ENCODE results near the gene AP1AR. TPM values are rescaled to one million over a fixed set of nuclear protein-coding genes. Genes with fewer than 3 reads are reported as not detected.
"Not testable (repeated sequence)": the region's sequence is repeated elsewhere in the genome, so short reads cannot be mapped to it uniquely, and the experiment has no call there.

AP1AR gene
- total RNA-seq, 1 experiment from 2014 or later, result 34.5 TPM

DNA sequence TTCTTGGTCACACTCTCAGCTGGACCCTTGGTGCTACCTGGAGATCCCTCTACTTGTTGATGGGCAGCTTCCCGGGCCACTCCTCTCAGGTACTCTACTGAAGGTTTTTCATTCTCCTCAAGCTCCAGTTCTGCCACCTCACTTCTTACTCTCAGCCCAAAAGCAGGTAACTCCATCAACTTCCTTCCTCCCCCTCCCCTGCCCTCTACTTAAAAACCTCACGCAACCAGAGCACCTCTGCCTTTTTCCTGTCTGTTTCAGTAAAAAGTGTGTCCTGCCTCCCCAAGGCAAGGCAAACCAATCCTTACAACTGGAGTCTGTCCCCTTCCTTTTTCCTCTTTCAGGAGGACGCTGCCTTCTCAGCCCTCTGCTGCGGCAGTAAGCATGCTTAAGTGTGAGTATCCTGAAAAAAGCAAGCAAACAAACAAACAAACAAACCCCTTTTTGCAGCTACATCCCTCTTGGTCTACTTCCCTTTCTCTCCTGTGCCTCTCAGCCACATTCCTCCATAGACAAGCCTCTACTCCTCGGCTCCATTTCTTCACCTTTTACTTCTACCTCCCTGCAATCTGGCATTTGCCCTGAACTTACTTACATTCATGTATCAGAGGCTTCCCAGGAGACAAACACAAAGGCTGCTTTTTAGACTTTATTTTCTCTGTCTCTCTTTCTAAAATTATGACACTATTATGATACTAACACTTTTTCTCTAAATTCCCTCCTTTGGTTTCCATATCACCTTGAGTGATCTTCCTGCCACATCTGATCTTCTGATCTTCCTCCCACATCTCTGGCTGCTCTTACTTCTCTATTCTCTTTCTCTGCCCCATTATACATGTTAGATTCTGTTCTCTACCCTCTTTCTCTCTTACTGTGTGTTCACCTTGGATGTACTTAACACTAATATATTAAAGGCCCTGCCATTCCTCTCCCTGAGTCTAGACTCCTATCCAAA lies 71.0 kb downstream of the AP1AR start:
- H2AFZ ChIP-seq (ENCODE audit: low read length), result no peak overlapping the region
- H3K9ac ChIP-seq (ENCODE audit: low read length), result no peak overlapping the region
- no peak overlapping the region for H3K27ac ChIP-seq (ENCODE audit: low read length)
- no peaks in the 10 kb centered on the region for H3K27me3 ChIP-seq (ENCODE audit: low read length)
- no peaks in the 10 kb centered on the region for H3K9me3 ChIP-seq (ENCODE audit: low read length)
- no peak overlapping the region for H3K4me3 ChIP-seq (ENCODE audit: low read length)
- no peaks in the 10 kb centered on the region for H3K36me3 ChIP-seq (ENCODE audit: insufficient read depth, low read length)
- DNase-seq, result no peak
- H3K79me2 ChIP-seq (ENCODE audit: low read length), result no peaks in the 10 kb centered on the region
- no peaks in the 10 kb centered on the region for H4K20me1 ChIP-seq (ENCODE audit: insufficient read depth, low read depth, low read length)
- H3K9me2 ChIP-seq (replicated peaks; ENCODE audit: insufficient read depth, low read length), result no peaks in the 10 kb centered on the region
- no peak overlapping the region for H3K4me2 ChIP-seq (ENCODE audit: low read depth, low read length, poor library complexity, severe bottlenecking)
- peaks cover 11% of the 10 kb centered on the region for H3K4me1 ChIP-seq (ENCODE audit: low read length)

DNA sequence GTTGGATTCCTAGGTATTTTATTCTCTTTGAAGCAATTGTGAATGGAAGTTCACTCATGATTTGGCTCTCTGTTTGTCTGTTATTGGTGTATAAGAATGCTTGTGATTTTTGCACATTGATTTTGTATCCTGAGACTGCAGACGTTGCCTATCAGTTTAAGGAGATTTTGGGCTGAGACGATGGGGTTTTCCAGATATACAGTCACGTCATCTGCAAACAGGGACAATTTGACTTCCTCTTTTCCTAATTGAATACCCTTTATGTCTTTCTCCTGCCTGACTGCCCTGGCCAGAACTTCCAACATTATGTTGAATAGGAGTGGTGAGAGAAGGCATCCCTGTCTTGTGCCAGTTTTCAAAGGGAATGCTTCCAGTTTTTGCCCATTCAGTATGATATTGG lies 73.9 kb downstream of the AP1AR start:
- H3K27me3 ChIP-seq (ENCODE audit: low read length); H3K9me2 ChIP-seq (replicated peaks; ENCODE audit: insufficient read depth, low read length); DNase-seq; H3K9me3 ChIP-seq (ENCODE audit: low read length); H3K9ac ChIP-seq (ENCODE audit: low read length); H3K4me3 ChIP-seq (ENCODE audit: low read length); H2AFZ ChIP-seq (ENCODE audit: low read length); H3K27ac ChIP-seq (ENCODE audit: low read length); H4K20me1 ChIP-seq (ENCODE audit: insufficient read depth, low read depth, low read length); H3K4me2 ChIP-seq (ENCODE audit: low read depth, low read length, poor library complexity, severe bottlenecking); H3K36me3 ChIP-seq (ENCODE audit: insufficient read depth, low read length); H3K79me2 ChIP-seq (ENCODE audit: low read length); H3K4me1 ChIP-seq (ENCODE audit: low read length): not testable (repeated sequence)

DNA sequence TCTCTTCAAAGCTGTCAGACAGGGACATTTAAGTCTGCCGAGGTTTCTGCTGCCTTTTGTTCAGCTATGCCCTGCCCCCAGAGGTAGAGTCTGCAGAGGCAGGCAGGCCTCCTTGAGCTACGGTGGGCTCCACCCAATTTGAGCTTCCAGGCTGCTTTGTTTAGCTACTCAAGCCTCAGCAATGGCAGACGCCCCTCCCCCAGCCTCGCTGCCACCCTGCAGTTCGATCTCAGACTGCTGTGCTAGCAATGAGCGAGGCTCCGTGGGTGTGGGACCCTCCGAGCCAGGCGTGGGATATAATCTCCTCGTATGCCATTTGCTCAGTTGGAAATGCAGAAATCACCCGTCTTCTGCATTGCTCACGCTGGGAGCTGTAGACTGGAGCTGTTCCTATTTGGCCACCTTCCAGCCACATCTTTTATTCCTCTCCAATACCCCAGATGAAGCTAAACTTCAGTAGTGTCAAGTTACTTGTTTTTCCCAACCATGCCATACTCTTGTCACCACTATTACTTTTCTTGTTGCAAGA lies 77.7 kb downstream of the AP1AR start:
- not testable (repeated sequence) for H3K27me3 ChIP-seq (ENCODE audit: low read length); H3K27ac ChIP-seq (ENCODE audit: low read length); H3K79me2 ChIP-seq (ENCODE audit: low read length); H3K36me3 ChIP-seq (ENCODE audit: insufficient read depth, low read length); H3K4me2 ChIP-seq (ENCODE audit: low read depth, low read length, poor library complexity, severe bottlenecking); H3K9me2 ChIP-seq (replicated peaks; ENCODE audit: insufficient read depth, low read length); H2AFZ ChIP-seq (ENCODE audit: low read length); H4K20me1 ChIP-seq (ENCODE audit: insufficient read depth, low read depth, low read length); H3K4me3 ChIP-seq (ENCODE audit: low read length); DNase-seq; H3K9me3 ChIP-seq (ENCODE audit: low read length); H3K9ac ChIP-seq (ENCODE audit: low read length)
- peaks cover 18% of the 10 kb centered on the region for H3K4me1 ChIP-seq (ENCODE audit: low read length)

DNA sequence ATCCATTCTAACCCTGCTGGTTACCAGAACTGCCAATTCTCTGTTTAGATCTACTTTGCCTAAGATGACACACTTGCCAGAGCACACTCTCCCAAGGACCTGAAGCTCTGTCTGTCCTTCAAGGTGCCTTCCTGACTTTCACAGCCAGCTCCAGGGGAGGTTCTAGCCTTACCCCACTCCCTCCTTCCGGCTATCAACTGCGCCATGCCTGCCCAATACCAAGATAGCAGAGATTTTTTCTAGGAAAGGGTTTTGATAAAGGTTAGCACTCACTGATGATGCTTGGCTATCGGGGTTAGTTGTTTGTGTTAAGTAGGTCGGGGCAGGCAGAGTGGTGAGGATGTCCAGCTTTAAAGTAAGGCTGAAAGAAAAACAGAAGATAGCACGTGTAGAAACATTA lies 79.9 kb downstream of the AP1AR start:
- Histone ChIP-seq H3K79me2 (ENCODE audit: low read length) (no peaks in the 10 kb centered on the region), H3K36me3 (ENCODE audit: insufficient read depth, low read length) (no peaks in the 10 kb centered on the region), H3K4me2 (ENCODE audit: low read depth, low read length, poor library complexity, severe bottlenecking) (peak overlapping the region; percentile 28), H4K20me1 (ENCODE audit: insufficient read depth, low read depth, low read length) (no peaks in the 10 kb centered on the region), H3K9ac (ENCODE audit: low read length) (no peak overlapping the region), H3K9me3 (ENCODE audit: low read length) (no peaks in the 10 kb centered on the region), H2AFZ (ENCODE audit: low read length) (no peak overlapping the region), H3K4me1 (ENCODE audit: low read length) (peaks cover 26% of the 10 kb centered on the region), H3K9me2 (replicated peaks; ENCODE audit: insufficient read depth, low read length) (no peaks in the 10 kb centered on the region), H3K4me3 (ENCODE audit: low read length) (no peak overlapping the region), H3K27ac (ENCODE audit: low read length) (no peak overlapping the region), H3K27me3 (ENCODE audit: low read length) (no peaks in the 10 kb centered on the region)
- no peak for DNase-seq

DNA sequence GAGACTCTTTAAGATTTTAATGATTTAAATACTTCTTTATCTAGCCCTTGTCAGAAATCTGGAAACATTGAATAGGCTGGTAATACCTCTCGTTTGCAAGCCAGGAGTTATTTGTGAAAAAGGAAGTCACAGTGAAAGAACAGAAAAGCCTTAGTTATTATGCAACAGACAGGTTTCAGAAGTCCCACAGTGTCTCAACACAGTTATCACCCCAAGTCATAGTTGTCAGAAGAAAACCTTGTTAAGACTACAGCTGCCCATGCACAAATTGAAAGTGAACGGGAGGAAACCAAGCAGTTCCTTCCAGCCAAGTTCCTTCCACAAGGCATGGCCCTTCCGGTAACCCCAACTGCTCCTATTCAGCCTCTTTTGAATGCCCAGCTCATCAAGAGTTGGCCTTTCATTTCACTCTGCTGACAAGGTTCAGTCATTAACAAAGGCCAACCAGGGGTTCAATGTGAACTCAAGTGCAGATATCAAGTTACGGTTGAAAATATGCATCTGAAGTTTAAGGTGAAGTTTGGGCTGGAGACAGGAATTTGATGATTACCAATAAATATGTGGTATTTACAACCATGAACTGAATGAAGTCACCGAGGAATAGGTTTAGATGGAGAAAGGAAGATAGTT lies 81.1 kb downstream of the AP1AR start:
- Histone ChIP-seq H3K9me3 (ENCODE audit: low read length) (no peaks in the 10 kb centered on the region), H3K36me3 (ENCODE audit: insufficient read depth, low read length) (no peaks in the 10 kb centered on the region), H3K9ac (ENCODE audit: low read length) (peak overlapping the region; percentile 0), H3K4me1 (ENCODE audit: low read length) (peaks cover 26% of the 10 kb centered on the region), H4K20me1 (ENCODE audit: insufficient read depth, low read depth, low read length) (no peaks in the 10 kb centered on the region), H2AFZ (ENCODE audit: low read length) (peak overlapping the region; percentile 79), H3K79me2 (ENCODE audit: low read length) (no peaks in the 10 kb centered on the region), H3K27ac (ENCODE audit: low read length) (peak overlapping the region; percentile 54), H3K9me2 (replicated peaks; ENCODE audit: insufficient read depth, low read length) (0 out of 2 replicates have a peak, but pooled peaks cover 2% of the 10 kb centered on the region), H3K4me2 (ENCODE audit: low read depth, low read length, poor library complexity, severe bottlenecking) (peak overlapping the region; percentile 64), H3K27me3 (ENCODE audit: low read length) (no peaks in the 10 kb centered on the region), H3K4me3 (ENCODE audit: low read length) (peak overlapping the region; percentile 21; the same call in 1 of the 2 replicates)
- DNase-seq, result peak; percentile 51

DNA sequence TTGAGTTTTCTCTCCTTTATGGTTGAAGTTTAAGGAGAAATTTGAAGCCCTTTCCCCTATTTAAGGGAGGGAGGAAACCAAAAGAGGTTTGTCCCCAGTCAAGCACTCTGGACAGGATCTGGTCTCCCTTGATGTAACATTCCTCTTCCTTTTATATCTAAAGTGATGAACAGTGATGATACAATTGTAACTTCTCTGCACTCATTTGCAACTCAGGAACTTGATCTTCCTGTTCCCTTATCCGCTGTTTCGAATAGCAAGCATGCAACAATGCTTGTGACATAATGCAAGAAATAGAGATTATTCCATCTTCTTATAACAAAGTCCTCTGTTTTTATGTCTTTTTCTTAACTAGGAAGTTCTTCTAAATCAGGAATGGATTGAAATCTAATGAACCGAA lies 83.9 kb downstream of the AP1AR start:
- peak overlapping the region; percentile 20 for H3K4me2 ChIP-seq (ENCODE audit: low read depth, low read length, poor library complexity, severe bottlenecking)
- no peaks in the 10 kb centered on the region for H4K20me1 ChIP-seq (ENCODE audit: insufficient read depth, low read depth, low read length)
- no peaks in the 10 kb centered on the region for H3K9me3 ChIP-seq (ENCODE audit: low read length)
- DNase-seq, result peak; percentile 52
- 0 out of 2 replicates have a peak, but pooled peaks cover 2% of the 10 kb centered on the region for H3K9me2 ChIP-seq (replicated peaks; ENCODE audit: insufficient read depth, low read length)
- 0 out of 2 replicates have a peak overlapping the region, but pooled peaks have one; percentile 25 for H3K4me3 ChIP-seq (ENCODE audit: low read length)
- peaks cover 26% of the 10 kb centered on the region for H3K4me1 ChIP-seq (ENCODE audit: low read length)
- no peaks in the 10 kb centered on the region for H3K27me3 ChIP-seq (ENCODE audit: low read length)
- H3K27ac ChIP-seq (ENCODE audit: low read length), result no peak overlapping the region
- H3K9ac ChIP-seq (ENCODE audit: low read length), result no peak overlapping the region
- H3K36me3 ChIP-seq (ENCODE audit: insufficient read depth, low read length), result no peaks in the 10 kb centered on the region
- H2AFZ ChIP-seq (ENCODE audit: low read length), result peak overlapping the region; percentile 26; the same call in 1 of the 2 replicates
- H3K79me2 ChIP-seq (ENCODE audit: low read length), result no peaks in the 10 kb centered on the region

DNA sequence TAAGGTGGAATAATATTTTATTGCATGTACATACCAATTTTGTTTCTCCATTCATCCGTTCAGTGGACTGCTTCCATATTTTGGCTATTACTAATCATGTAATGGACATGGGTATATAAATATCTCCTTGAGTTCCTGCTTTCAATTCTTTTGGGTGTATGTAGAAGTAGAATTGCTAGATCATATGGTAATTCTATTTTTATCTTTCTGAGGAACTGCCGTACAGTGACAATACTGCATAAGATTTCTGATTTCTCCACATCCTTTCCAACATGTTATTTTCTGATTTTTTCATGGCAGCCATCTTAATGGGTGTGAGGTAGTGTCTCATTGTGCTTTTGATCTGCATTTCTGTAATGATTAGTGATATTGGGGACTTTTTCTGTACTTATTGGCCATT lies 84.8 kb downstream of the AP1AR start:
- Histone ChIP-seq H3K9ac (ENCODE audit: low read length) (no peak overlapping the region), H3K4me3 (ENCODE audit: low read length) (no peak overlapping the region), H3K27me3 (ENCODE audit: low read length) (no peaks in the 10 kb centered on the region), H3K9me2 (replicated peaks; ENCODE audit: insufficient read depth, low read length) (0 out of 2 replicates have a peak, but pooled peaks cover 2% of the 10 kb centered on the region), H3K36me3 (ENCODE audit: insufficient read depth, low read length) (no peaks in the 10 kb centered on the region), H4K20me1 (ENCODE audit: insufficient read depth, low read depth, low read length) (no peaks in the 10 kb centered on the region), H3K9me3 (ENCODE audit: low read length) (no peaks in the 10 kb centered on the region), H3K4me1 (ENCODE audit: low read length) (peaks cover 25% of the 10 kb centered on the region), H3K79me2 (ENCODE audit: low read length) (no peaks in the 10 kb centered on the region), H3K4me2 (ENCODE audit: low read depth, low read length, poor library complexity, severe bottlenecking) (no peak overlapping the region), H3K27ac (ENCODE audit: low read length) (no peak overlapping the region), H2AFZ (ENCODE audit: low read length) (no peak overlapping the region)
- DNase-seq, result no peak

Data from Karpas-422 (cell line).